22Rv1 (cell line): ENCODE data around the gene TIRAP.

Experiments used
- H3K27ac ChIP-seq: fragments of 450-650 bp; 2 replicates; pipeline ENCODE4 v1.5.1; 2017
- ZFX ChIP-seq: fragments of 450-650 bp; IDR thresholded peaks from 2 replicates; pipeline ENCODE4 v1.6.1; 2017; ENCODE audit warnings: antibody characterized with exemption, borderline replicate concordance
- TF ChIP-seq, protein P1 (sequence below): fragments of 450-650 bp; IDR thresholded peaks from 2 replicates; pipeline ENCODE4 v1.5.1; 2017; ENCODE audit warnings: mild to moderate bottlenecking

The TIRAP gene

DNA sequence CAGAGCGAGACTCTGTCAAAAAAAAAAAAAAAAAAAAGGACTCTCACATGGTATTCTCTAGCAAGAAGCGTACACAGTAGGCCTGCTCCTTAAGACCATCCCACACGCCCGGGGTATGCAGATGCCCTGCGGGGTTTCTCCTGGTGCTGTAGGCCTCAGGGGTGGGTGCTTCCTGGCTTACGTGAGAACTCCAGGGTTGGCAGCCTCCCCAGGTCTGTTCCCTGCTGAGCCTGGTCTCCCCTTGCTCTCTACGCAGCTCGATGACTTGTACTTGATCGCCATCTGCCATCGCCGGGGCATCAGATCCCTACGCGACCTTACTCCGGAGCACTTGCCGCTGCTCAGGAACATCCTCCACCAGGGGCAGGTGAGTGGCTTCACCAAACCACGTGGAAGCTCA is 60.2 kb downstream of the TIRAP start:
- TF ChIP-seq, protein P1, sequence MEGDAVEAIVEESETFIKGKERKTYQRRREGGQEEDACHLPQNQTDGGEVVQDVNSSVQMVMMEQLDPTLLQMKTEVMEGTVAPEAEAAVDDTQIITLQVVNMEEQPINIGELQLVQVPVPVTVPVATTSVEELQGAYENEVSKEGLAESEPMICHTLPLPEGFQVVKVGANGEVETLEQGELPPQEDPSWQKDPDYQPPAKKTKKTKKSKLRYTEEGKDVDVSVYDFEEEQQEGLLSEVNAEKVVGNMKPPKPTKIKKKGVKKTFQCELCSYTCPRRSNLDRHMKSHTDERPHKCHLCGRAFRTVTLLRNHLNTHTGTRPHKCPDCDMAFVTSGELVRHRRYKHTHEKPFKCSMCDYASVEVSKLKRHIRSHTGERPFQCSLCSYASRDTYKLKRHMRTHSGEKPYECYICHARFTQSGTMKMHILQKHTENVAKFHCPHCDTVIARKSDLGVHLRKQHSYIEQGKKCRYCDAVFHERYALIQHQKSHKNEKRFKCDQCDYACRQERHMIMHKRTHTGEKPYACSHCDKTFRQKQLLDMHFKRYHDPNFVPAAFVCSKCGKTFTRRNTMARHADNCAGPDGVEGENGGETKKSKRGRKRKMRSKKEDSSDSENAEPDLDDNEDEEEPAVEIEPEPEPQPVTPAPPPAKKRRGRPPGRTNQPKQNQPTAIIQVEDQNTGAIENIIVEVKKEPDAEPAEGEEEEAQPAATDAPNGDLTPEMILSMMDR = no peak
- no peak for TF ChIP-seq ZFX
- no peak overlapping the region for H3K27ac ChIP-seq
